Measurements from ENCODE around the gene POLN. TPM values are rescaled to one million over a fixed set of nuclear protein-coding genes. Genes with fewer than 3 reads are reported as not detected.

The POLN gene
- 1 to 10 TPM; 3.0 to 4.6 (median 3.7) TPM for polyA plus RNA-seq (ENCODE audit: insufficient read depth in 1 of 5, insufficient read length in 5 of 5, low replicate concordance in 1 of 5)
- long read RNA-seq, donor 1: 0 reads
- long read RNA-seq, donor 2: 0 reads
- long read RNA-seq, donor 3: 0 reads
- long read RNA-seq, donor 4: 0 reads
- long read RNA-seq, donor 5: 0 reads
- long read RNA-seq, donor 6: 0 reads
- long read RNA-seq, donor 7: 0 reads
- long read RNA-seq, donor 8: 0 reads

DNA sequence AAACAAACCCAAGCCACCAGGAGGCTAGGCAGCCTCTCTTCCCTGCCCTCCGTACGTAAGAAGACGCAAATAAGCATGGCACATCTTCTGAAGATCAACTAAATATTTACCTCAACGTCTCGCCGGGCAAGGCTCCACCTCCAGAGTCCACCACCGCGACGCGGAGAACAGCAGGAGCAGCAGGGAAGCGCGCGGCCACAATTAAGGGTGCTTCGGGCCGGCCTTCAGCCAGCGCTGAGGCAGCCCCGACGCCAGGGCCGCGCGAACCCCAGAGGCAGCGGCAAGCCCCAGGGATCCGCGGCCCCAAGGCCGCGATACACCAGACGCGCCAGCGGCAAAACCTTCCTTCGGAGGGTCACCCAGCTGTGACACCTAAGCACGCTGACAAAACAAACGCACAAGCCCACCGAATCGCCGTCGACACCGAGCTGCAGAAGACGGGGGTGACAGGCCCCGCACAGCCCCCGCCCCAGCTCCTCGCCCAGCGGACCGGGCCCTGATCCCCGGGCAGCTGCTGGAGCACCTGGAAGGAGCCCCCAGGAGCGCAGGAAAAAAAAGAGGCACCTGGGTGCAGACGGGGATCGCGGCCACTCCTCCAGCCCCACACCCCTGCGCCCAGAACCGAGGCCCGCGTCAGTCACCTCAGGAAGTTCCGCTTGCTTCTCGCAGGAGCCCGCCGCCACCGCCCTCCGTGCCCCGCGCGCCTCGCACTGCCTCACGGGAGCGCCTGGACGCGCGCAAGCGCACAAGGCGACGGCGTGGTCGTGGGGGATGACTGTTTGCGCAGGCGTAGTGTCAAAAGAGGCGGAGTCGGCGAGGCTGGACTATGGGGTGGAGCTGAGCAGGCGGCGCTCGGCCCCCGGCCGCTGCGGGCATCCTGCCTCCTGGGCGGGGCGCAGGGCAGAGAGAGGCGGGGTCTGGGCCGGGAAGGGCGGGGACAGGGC lies at the start of gene POLN, which contains the start of gene HAUS3:
TSS of gene POLN (minus strand) at position 712 of the 944 bp plus-strand sequence. CDS start 12,890 bp downstream, outside the sequence.
TSS of gene HAUS3 (minus strand) at position 712 of the 944 bp plus-strand sequence. CDS start 1,175 bp downstream, outside the sequence.
- DNase-seq: peak; percentile 98

DNA sequence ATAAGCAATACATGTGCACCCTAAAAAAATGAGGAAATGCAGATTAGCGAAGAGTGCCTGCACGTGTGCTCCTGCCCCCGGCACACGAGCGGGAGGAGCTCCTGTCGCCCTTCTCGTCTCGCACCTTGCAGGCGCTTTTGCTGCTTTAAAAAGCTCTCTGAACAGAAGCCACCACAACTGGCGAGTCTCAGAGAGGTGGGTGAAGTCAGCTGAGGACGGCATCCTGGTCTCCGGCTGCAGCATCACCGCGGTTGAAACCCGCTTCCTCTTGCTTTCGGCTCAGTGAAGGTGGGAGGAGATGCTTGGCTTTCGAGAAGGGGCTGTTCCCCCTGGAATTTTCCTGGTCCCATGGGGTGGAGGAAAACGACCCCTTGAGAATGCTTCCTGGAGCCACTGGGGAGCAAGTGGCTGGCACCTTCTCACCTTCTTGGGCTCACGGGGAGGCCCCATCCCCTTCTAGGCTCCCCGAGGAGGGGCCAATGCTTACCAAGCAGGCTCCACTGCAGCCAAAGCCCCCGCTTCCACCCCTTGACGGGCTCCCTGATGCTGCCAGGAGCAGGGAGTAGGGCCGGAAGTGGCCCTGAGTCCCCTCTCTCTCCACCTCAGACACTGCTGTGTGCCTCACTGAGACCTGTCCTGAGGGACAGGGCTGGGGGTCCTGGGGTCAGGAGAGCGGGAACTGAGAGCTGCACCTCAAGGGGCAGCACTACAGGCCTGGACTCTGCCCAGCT lies 49.2 kb upstream of the POLN start:
- no peak for DNase-seq

DNA sequence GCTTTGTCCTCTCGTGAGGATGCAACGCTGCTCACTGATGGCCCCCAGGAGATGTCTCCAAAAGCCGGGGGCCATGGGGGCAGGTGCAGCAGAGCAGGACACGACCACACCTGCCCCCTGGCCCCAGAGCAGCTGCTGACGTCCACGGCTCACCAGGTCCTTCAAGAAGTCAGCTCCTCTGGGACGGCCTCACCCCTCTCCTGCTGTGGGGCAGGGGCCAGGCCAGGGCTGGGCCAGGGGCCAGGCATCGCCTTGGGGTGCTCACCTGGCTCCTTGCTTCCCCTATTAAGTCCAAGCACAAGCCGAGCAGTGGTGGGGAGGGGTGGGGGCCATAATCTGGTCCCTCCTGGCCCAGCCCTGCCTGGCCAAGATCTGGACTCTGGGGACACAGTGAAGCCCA lies 48.6 kb upstream of the POLN start:
- DNase-seq: no peak

DNA sequence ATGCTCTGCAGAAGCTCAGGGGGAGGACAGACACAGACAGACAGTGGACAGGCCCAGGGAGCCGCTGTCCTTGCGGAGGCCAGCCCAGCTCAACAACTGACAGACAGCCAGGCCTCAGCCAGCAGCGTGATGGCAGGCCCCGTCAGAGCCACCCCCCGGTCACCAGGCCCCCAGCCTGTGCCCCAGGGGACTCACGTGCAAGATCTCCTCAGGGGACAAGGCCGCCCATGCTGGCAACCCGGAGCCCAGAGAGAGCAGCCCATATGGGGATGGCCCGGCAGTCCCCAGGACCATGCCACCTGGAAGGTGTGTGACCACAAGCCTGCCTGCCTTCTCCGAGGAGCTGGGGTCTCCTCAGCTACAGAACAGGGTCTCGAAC lies 48.0 kb upstream of the POLN start:
- no peak for DNase-seq

DNA sequence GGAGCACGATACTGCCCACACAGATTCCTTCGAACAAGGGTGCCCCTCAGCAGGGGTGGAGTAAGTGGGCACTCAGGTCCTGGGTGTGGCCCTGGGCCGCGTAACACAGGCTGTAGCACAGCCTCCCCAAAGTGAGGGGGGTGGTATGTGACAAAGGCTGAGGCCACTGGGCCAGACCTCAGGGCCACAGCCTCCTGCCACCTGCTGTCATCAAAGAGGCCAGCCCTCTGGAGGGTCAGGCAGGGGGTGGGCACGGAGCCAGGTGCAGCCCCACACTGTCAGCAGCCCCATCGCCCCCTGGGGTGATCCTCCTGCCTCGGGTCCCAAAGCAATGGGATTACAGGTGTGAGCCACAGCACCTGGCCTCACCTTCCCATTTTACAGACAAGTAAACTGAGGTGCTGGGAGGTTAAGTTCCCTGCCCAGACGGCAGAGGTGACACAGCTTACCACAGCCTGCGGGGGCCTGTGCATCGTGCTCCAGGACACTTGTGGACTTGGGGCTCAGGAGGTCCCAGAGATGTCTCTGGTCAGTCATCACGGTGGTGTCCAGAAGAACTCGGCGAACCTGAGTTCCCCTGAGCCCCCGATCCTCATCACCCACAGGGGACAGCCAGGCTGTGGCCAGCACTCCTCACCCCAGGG lies 47.5 kb upstream of the POLN start:
- DNase-seq: no peak

DNA sequence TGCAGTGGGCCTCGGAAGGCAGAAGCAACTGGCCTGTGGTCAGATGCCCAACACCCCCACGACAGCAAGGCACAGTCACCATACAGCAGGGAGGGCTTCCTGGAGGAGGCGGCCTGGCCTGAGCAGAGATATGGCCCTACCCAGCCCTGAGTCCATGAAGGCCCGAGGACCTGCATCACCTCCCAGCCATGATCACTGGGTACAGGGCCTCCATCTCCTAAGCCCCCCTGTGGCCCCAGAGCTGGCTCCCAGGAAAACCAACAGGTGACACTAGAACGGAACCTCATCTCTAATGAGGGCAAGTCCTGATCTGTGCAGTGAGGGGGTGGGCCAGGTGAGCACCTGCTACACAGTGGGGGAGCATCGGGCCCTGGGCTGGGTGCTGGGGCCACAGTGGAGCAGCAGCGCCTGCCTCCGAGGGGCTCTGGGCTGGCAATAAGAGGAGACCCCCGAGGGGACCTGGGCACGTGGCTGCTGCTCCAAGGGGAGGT lies 46.2 kb upstream of the POLN start:
- DNase-seq: no peak

DNA sequence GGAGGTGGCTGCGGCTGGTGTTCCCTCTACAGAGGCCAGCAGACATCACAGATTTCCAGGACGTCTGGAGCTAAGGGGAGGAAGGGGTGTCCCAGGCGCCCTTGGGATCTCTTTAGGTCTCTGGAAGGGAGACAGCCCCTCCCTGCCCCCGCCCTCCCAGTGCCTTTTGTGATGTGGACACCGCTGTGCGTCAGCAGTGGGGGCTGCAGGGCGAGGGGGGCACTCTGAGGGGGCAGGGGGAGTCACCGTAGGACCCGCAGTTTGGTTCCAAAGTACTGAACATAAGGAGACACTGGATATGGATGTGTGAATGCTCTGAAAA lies 45.6 kb upstream of the POLN start:
- DNase-seq: no peak

DNA sequence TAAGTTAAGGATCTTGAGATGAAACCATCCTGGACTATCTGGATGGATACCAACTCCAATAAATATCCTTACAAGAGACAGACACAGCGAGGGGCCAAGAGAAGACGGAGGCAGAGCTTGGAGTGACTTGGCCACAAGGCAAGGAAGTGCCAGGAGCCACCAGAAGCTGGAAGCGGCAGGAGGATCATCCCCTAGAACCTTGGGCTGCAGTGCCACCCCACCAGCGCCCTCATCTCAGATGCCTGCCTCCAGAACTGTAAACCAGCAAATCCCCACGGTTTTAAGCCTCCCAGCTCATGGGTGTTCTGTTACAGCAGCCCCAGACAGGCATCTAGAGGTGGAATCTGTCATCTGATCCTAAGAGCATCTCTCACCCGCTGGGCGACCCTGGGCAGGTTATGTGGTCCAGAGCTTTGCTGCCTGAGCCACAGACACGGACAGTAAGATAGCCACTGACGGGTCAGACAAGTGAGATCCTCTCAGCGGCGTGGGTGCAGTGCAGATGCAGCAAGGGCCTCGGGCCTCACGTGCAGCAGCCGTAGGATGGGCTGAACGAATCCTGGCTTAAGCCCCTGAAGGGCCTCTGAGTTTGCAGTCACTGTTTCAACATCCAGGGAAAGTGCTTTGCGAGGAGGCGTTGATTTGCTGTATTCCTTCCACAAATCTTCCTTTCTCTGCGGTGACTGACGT lies 45.1 kb upstream of the POLN start:
- no peak for DNase-seq

DNA sequence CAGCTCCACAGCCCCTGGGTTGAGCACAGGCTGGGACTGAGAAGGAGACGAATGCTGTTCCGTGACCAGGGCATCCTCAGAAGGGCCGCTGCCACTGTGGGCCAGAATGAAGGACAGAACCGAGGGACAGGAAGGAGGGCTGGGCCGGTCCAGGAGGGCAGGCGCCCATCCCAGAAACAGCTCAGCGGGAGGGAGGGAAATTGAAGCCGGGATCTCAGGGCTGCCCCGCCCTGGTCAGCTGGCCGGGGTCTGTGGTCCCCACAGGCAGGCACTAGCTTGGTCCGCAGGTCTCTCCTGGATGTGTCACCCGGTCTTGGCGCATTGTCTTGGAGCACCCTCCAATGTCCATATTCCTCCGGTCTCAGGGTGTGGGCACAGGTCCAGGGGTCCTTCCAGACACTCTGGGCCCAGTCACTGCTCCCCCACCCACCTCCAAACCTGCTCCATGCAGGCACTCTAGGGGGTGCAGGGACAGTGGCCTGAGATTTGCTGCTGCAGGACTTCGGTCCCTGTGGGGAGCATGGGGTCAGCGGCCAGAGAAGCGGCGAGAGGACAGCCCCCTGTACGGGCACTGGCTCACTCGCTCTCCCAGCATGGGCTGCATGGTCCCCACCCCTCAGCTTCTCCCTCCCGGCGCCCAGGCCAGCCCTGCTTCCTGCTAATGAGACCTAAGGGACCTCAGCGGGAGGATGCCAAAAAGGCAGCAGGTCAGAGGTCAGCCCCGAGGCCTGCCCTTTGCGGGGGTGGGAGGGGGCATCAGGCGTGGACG lies 43.9 kb upstream of the POLN start:
- no peak for DNase-seq

DNA sequence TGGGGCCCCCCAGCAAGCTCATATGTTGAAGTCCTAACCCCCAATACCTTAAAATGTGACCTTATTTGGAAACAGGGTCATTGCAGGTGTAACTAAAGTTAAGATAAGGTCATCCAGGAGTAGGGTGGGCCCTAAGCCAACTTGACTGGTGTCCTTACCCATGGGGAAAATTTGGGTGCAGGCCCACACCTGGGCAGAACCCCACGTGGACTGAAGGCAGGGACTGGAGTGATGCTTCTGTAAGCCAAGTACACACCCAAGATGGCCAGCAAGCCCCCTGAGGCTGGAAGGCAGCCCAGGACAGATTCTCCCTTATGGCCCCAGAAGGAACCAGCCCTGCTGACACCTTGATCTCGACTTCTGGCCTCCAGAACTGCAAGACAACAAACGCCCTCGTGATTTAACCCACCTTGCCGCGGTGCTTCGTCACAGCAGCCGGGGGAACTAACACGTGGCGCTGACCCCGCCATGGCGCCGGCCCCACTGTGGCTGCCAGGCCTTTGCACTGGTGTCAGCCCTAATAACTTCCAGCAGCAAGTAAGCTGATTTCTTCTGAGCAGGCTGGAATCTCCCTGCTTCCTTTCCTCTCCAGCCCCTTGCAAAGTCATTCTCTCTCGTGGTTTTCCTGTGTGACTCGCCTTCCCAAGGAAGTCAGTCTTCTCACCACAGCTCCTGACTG lies 43.2 kb upstream of the POLN start:
- no peak for DNase-seq

DNA sequence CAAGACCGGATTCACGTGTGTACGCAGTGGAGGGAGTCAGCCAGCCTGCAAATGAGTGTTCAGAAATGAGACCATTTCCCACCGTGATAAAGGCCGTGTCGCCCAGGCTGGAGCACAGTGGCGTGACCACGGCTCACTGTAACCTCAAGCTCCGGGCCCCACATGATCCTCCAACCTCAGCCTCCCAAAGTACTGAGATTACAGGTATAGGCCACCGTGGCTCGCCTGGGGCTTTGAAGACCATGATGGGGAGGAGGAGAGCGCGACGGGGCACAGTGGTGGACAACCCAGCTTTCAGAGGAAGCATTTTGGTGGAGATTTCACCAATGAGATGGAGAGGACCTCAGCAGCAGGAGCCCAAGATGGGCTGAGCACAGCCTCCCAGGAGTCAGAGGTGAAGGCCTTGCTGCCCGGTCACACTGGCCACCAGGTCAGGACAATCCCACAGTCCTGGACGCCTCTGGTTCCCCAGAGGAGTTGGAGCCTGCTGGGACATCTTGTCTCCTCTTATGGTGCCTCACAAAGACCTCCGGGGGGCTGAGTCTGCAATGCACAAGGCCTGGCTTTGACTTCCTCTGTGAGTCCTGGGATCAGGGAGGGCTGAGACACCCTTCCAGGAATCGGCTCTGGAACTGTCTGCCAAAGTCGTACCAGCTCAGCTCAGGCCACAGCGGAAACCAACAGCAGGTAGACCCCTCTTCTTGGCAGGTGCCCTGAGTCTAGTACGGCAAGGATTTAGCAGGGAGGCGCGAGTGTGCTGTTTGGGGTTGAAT lies 42.4 kb upstream of the POLN start:
- DNase-seq: no peak

DNA sequence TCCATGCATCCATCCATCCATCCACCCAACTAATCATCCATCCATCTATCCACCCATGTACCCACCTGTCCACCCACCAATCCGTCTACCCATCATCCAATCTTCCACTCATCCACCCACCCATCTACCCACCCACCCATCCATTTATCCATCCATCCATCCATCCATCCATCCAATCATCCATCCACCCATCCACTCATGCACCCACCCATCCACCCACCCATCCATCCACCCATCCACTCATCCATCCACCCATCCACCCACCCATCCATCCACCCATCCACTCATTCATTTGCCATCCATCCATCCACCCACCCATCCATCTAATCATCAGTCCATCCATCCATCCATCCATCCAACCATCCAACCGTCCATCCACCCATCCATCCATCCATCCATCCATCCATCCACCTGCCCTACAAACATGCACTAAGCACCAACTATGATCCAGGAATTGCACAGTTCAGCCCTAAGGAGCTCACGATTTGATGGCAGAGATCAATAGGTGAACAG lies 41.3 kb upstream of the POLN start:
- DNase-seq: no peak

DNA sequence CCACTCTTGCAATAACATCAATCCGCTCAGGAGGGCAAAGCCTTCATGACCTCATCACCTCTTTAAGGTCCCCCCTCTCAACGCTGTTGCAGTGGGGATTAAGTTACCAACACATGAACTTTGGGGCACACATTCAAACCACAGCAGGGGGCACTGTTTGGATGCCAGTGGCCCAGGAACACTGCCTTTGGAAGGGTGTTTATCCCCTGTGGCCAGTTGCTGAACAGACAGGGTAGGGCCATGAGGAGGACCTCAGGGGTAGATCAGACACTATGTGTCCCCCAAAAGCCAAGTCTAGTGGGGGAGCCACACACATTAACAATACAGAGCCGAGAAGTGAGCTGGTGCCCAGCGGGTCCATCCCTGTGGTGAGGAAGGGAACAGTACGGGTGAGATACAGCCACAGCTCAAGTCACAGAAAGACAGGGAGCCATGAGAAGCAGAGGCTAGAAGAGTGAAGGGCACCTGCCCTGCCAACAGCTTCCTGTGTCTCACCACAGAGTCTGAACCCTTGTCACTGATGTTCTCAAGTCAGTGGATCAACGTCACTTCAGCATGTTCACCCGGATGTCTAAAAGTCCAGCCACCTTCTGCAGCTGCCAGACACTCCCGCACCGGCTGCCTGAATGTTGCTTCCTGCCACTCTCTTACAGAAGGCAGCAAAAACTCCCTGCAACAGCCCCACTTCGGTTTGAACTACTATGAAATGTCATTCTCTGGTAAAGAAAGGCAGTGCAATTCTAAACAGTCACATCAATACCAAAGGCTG lies 39.8 kb upstream of the POLN start:
- no peak for DNase-seq

DNA sequence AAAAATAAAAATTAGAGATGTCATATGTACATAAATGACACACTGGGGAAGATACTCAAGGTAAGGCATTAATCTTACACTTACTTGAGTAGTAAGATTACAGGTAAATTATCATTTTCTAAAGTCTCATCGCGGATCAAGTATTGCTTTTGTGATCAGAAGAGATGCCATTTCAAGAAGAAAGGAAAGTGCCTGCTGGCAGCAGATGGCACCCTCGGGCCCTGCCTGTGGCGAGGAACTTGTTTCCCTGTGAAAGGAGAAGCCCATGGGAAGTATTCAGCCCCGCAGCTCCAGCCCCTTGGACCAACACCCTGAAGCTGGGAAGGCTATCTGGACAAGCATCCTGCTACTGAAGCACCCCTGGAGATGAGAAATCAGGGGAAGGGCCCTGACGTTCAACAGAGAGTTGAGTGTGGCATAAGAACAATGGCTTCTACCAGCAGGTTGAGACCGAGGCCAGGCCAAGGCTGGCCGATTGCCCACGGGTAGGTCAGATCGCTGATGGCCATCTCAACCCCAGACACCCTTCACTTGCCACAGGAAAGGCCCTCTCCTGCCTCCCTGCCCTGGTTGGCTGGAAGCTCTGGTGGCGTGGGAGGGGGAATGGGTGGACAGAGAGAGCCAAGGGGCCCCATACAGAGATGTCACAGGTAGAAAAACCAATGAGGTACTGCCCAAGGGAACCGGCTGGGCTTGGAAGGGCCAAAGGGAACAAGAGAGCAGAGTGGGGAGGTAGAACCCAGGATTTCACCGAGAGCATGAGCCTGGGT lies 38.8 kb upstream of the POLN start:
- no peak for DNase-seq

DNA sequence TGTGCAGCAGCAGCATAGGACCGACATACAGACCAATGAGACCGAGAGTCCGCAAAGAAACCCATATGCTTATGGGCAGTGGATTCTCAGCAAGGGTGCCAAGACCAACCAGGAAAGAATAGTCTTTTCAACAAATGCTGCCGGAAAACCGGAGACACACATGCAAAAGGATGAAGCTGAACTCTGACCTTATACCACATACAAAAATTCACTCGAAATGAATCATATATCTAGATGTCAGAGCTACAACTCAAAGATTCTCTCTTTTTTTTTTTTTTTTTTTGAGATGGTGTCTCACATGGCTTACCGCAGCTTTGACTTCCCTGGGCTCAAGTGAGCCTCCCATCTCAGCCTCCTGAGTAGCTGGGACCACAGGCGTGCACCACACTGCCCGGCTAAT lies 36.0 kb upstream of the POLN start:
- DNase-seq: no peak

DNA sequence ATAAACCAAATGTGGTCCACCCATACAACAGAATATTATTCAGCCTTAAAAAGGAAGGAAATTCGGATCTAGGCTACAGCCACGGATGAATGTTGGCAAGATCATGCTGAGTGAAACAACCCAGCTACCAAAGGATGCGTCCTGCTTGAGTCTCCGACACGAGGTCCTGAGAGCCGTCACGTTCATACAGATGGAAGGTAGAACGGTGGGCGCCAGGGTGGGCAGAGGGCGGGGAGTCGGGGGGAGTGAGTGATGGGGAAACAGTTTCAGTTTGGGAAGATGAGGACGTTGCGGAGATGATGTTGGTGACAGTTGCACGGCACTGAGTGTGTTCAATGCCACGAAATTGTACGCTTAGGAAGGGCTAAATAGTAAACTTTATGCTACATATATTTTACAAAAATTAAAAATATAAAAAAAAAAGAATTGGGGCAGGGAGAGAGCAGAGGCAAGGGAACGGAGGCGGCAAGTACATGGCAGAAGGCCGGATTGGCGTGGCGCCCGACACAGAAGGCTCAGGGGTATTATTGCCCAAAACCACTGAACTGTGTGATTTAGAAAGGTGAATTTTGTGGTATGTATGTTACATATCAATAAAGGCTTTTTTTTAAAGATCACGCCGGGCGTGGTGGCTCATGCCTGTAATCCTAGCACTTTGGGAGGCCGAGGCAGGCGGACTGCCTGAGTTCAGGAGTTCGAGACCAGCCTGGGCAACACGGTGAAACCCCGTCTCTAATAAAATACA lies 34.8 kb upstream of the POLN start:
- no peak for DNase-seq

All from right lung (tissue), 10 donors.